Heart left ventricle (tissue), 16 donors: ENCODE measurements around the gene KRT73. TPM values are rescaled to one million over a fixed set of nuclear protein-coding genes. Genes with fewer than 3 reads are reported as not detected.
A peak's percentile ranks its signal among the peaks of the same experiment; 100 is the strongest.

Source experiments
- ATAC-seq, 4 donors: fragments of 200-7000 bp; cut with Tn5 transposase; one replicate each; pipeline ENCODE4 v1.9.1; 2020 to 2022; ENCODE audit warnings: moderate library complexity in 4 of 4, mild to moderate bottlenecking in 3 of 4, moderate number of reproducible peaks in 1 of 4
- DNase-seq, 5 donors: peaks; one replicate each; pipeline ENCODE4 v3.0.0-alpha.2; 2020
- H3K27ac ChIP-seq, 12 donors: fragments of 200-600 bp; sonication (generic) in 4 of 12; one replicate each; pipeline versions ENCODE4 v1.5.0 to v1.8.0; 2016 to 2022; ENCODE audit warnings: mild to moderate bottlenecking in 2 of 12
- H3K27me3 ChIP-seq, 9 donors: fragments of 200-600 bp; sonication (generic) in 2 of 9; one replicate each; pipeline versions ENCODE4 v1.5.1 to v1.8.0; 2016 to 2022; ENCODE audit warnings: mild to moderate bottlenecking in 3 of 9
- H3K36me3 ChIP-seq, 9 donors: fragments of 200-600 bp; sonication (generic) in 2 of 9; one replicate each; pipeline versions ENCODE4 v1.5.0 to v1.8.0; 2018 to 2022; ENCODE audit warnings: mild to moderate bottlenecking in 2 of 9
- H3K4me1 ChIP-seq, 12 donors: fragments of 200-600 bp; sonication (generic) in 4 of 12; one replicate each; pipeline versions ENCODE4 v1.5.0 to v1.8.0; 2016 to 2022; ENCODE audit warnings: mild to moderate bottlenecking in 3 of 12
- H3K4me3 ChIP-seq, 12 donors: fragments of 200-600 bp; sonication (generic) in 4 of 12; one replicate each; pipeline versions ENCODE4 v1.5.0 to v1.8.0; 2017 to 2022; ENCODE audit warnings: mild to moderate bottlenecking in 9 of 12, moderate library complexity in 4 of 12
- H3K9me3 ChIP-seq, 12 donors: fragments of 200-600 bp; sonication (generic) in 4 of 12; one replicate each; pipeline versions ENCODE4 v1.5.0 to v1.8.0; 2016 to 2022; ENCODE audit warnings: mild to moderate bottlenecking in 1 of 12
- CTCF ChIP-seq, 12 donors: fragments of 200-600 bp; sonication (generic) in 4 of 12; IDR thresholded peaks; one replicate each; pipeline versions ENCODE4 v1.5.0 to v1.8.0; 2018 to 2022; ENCODE audit warnings: antibody characterized with exemption in 12 of 12, mild to moderate bottlenecking in 5 of 12
- POLR2A ChIP-seq, 2 donors: fragments of 450-650 bp; IDR thresholded peaks; one replicate each; pipeline ENCODE4 v1.6.1; 2017; ENCODE audit warnings: antibody characterized with exemption in 2 of 2, mild to moderate bottlenecking in 2 of 2, moderate library complexity in 2 of 2
- WGBS, 4 donors: extraction: QIAGEN DNeasy Blood & Tissue Kit in 2 of 4; methylation state at CpG; one replicate each; pipeline versions ENCODE4 v1.1.5 to v1.1.7; 2013 to 2018; 5-methylcytosine and 5-hydroxymethylcytosine counted together
- intact Hi-C, 10 donors: fragments of 100-400 bp; cut with DNase I; formaldehyde crosslinking; loops; one replicate each; pipeline versions ENCODE4 v1.11.1 to v1.14.2; 2022
- polyA plus RNA-seq, 2 donors: library from polyadenylated mRNA; stranded (reverse); fragments of 200-250 nt; gene quantifications; one replicate each; pipeline ENCODE4 v1.2.3, GENCODE V29; 2013
- total RNA-seq, 9 donors: library from RNA; depleted of rRNA in 2 of 9; stranded (reverse); fragments of >200 nt in 2 of 9; fragmentation: NEBNext Ultra II Directional in 3 of 9; extraction: Animal tissue kit (Norgen Biotek cat#: 25700) in 3 of 9; gene quantifications; one replicate each; pipeline versions ENCODE4 v1.1.0 to v1.2.4, GENCODE V29; 2016 to 2023
- donor health status: ischemic (EF 13 %, LVEDD 7.1; RV severe dilation, severe dysfunction).
- donor health status: healthy with polysubstance abuse.
- donor health status: DM: no; HTN: yes; CAD: no.
- donor health status: DM: no; HTN: no; CAD: no.
- donor health status: ischemic (EF 25% LVEDD 6.9; RV normal size, moderate dysfunction).
- donor health status: ischemic (EF 25% LVEDD 5.7; RV mildly dilated, moderate dysfunction).
- donor health status: healthy.
- donor health status: DM: yes; HTN: yes; CAD: no.
- donor health status: ischemic (EF 35%, LVEDD 5.7; RV mildly dilated, moderate dysfunction).
- donor health status: nonischemic (EF 11% LVEDD 7.7; RV severe dilation, severe dysfunction).
- donor health status: DM: yes; HTN: yes; CAD: no.
- donor health status: PGD.
- donor health status: ischemic (EF 29% LVEDD 5.4; RV normal size, mild dysfunction).
- donor health status: nonischemic (EF 23%, LVEDD 6.1; RV moderate dilation, normal function).

KRT73 gene
- total and polyA plus RNA-seq, 11 donors = not detected

GRCh38 chr12:52582971-52583456, 35.3 kb downstream of the KRT73 start:
- 13 to 24% (median 14%) methylated on average over 3 to 7 of the region's 7 CpGs for WGBS, 4 donors
- Histone ChIP-seq H3K9me3 (no peaks in the 10 kb centered on the region), H3K27me3 (peaks cover 0 to 13% (median 0%) of the 10 kb centered on the region in 9 donors), H3K4me1 (no peaks in the 10 kb centered on the region), H3K36me3 (no peaks in the 10 kb centered on the region), H3K27ac (no peak overlapping the region), H3K4me3 (no peak overlapping the region)
- ATAC-seq = peak; percentile 56 to 84 (median 74)
- intact Hi-C loops = loop anchor here (1.0 to 10.0 kb wide), 10 partner anchors 208 to 428 kb away; no protein-coding TSS in a partner anchor
- TF ChIP-seq CTCF (IDR thresholded peaks at IDR 0.05) = peak; percentile 45 to 72 (median 62)
- no peak for TF ChIP-seq POLR2A (IDR thresholded peaks at IDR 0.05)
- peak in 3 of 5 donors; percentile 31 to 52 (median 41) for DNase-seq

GRCh38 chr12:52582486-52582885, 35.9 kb downstream of the KRT73 start:
- ATAC-seq = peak in 1 of 4 donors; percentile 29

GRCh38 chr12:52581481-52581880, 36.9 kb downstream of the KRT73 start:
- TF ChIP-seq CTCF (IDR thresholded peaks at IDR 0.05) = no peak
- no peak for TF ChIP-seq POLR2A (IDR thresholded peaks at IDR 0.05)
- H3K27ac ChIP-seq = no peak overlapping the region
- peaks cover 0 to 9% (median 0%) of the 10 kb centered on the region in 9 donors for H3K27me3 ChIP-seq
- no peaks in the 10 kb centered on the region for H3K9me3 ChIP-seq
- H3K4me1 ChIP-seq = no peaks in the 10 kb centered on the region
- DNase-seq = no peak
- WGBS, 4 donors = 71 to 74% (median 73%) methylated on average over 6 of the region's 6 CpGs
- no peak overlapping the region for H3K4me3 ChIP-seq
- intact Hi-C loops = loop anchor here in 8 of 10 donors (2.0 to 10.0 kb wide), 10 partner anchors 207 to 427 kb away; no protein-coding TSS in a partner anchor
- H3K36me3 ChIP-seq = no peaks in the 10 kb centered on the region
- ATAC-seq = no peak

More at GRCh38 chr12:52582486-52582885, 35.9 kb downstream of the KRT73 start:
- peaks cover 0 to 9% (median 0%) of the 10 kb centered on the region in 9 donors for H3K27me3 ChIP-seq
- WGBS, 4 donors = 60 to 75% (median 63%) methylated on average over 2 of the region's 2 CpGs
- no peak for TF ChIP-seq CTCF (IDR thresholded peaks at IDR 0.05)
- no peak for TF ChIP-seq POLR2A (IDR thresholded peaks at IDR 0.05)
- H3K27ac ChIP-seq = no peak overlapping the region
- H3K4me3 ChIP-seq = no peak overlapping the region
- DNase-seq = no peak
- no peaks in the 10 kb centered on the region for H3K9me3 ChIP-seq
- intact Hi-C loops = loop anchor here (2.0 to 10.0 kb wide), 9 partner anchors 208 to 428 kb away; no protein-coding TSS in a partner anchor
- no peaks in the 10 kb centered on the region for H3K4me1 ChIP-seq
- H3K36me3 ChIP-seq = no peaks in the 10 kb centered on the region

GRCh38 chr12:52581066-52581465, 37.3 kb downstream of the KRT73 start:
- Histone ChIP-seq H3K9me3 (no peaks in the 10 kb centered on the region), H3K4me1 (no peaks in the 10 kb centered on the region), H3K27me3 (peaks cover 0 to 9% (median 0%) of the 10 kb centered on the region in 9 donors), H3K4me3 (no peak overlapping the region), H3K27ac (no peak overlapping the region), H3K36me3 (no peaks in the 10 kb centered on the region)
- ATAC-seq = no peak
- DNase-seq = no peak
- intact Hi-C loops = loop anchor here in 8 of 10 donors (2.0 to 10.0 kb wide), 10 partner anchors 206 to 426 kb away; no protein-coding TSS in a partner anchor
- 81 to 86% (median 83%) methylated on average over 5 to 7 of the region's 7 CpGs for WGBS, 4 donors
- TF ChIP-seq POLR2A (IDR thresholded peaks at IDR 0.05) (no peak), CTCF (IDR thresholded peaks at IDR 0.05) (no peak)
